Sigmoid colon (tissue), 4 donors: ENCODE measurements around the gene RNFT2.

Experiments
- CTCF ChIP-seq, 4 experiments: fragments of 450-650 bp in 3 of 4; fragments of 200-600 bp in 1 of 4; IDR thresholded peaks; one replicate each; pipeline ENCODE4 v1.5.1; 2016 to 2019; ENCODE audit warnings: antibody characterized with exemption in 4 of 4, mild to moderate bottlenecking in 3 of 4, moderate library complexity in 2 of 4
- EP300 ChIP-seq, 4 donors: sonication (generic); formaldehyde crosslinking; IDR thresholded peaks; one replicate each; pipeline ENCODE4 v1.6.1; 2017; ENCODE audit warnings: antibody characterized with exemption in 4 of 4
- POLR2A ChIP-seq, 2 donors: fragments of 450-650 bp; IDR thresholded peaks; one replicate each; pipeline ENCODE4 v1.6.1; 2016; ENCODE audit warnings: antibody characterized with exemption in 2 of 2, mild to moderate bottlenecking in 2 of 2, moderate library complexity in 2 of 2
- POLR2AphosphoS5 ChIP-seq, 4 donors: sonication (generic); formaldehyde crosslinking; IDR thresholded peaks; one replicate each; pipeline ENCODE4 v1.6.1; 2017; ENCODE audit warnings: antibody characterized with exemption in 4 of 4

DNA sequence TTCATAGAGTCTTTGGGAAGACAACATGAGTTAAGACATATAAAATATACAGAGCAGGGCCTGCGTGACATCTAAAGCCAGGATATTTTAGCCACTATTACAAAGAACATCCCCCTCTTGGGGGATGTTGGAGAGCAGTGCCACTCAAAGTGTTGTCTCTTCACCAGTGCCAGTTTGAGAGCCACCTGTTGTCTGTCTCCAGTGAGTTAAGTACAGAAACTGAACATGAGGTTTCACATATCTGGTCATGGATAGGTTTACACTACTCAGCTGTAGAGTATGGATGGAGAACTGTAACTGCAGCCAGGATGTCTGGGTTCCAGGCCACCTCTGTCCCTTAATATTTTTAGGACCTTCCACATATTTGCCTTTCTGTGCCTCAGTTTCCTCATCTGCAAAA is 39.1 kb downstream of the RNFT2 start:
- TF ChIP-seq POLR2AphosphoS5 (IDR thresholded peaks at IDR 0.05), result no peak
- no peak for TF ChIP-seq CTCF (IDR thresholded peaks at IDR 0.05)
- no peak for TF ChIP-seq POLR2A (IDR thresholded peaks at IDR 0.05)
- TF ChIP-seq EP300 (IDR thresholded peaks at IDR 0.05), result no peak
